Body of pancreas (tissue), 4 donors: Measurements from ENCODE around the gene OSBPL1A. TPM values are rescaled to one million over a fixed set of nuclear protein-coding genes. Genes with fewer than 3 reads are reported as not detected.
A peak's percentile ranks its signal among the peaks of the same experiment; 100 is the strongest.

Source experiments
- ATAC-seq: fragments of 150-250 bp; one replicate; pipeline ENCODE4 v1.9.1; 2016
- DNase-seq, 4 donors: peaks; one replicate each; pipeline ENCODE4 v3.0.0-alpha.2; 2019
- H3K27ac ChIP-seq, 4 donors: fragments of 200-600 bp; sonication (generic); 1 replicate in 3 of 4; 2 replicates in 1 of 4; pipeline versions ENCODE4 v1.5.1 to v1.6.1; 2016 to 2019; ENCODE audit warnings: mild to moderate bottlenecking in 1 of 4, mixed read lengths in 1 of 4, moderate library complexity in 1 of 4
- H3K27me3 ChIP-seq, 2 donors: fragments of 200-600 bp; sonication (generic); one replicate each; pipeline ENCODE4 v1.6.0; 2016; ENCODE audit warnings: mild to moderate bottlenecking in 1 of 2
- H3K36me3 ChIP-seq, 2 donors: fragments of 200-600 bp; sonication (generic); replicated peaks in 1 of 2; 2 replicates each; pipeline ENCODE4 v1.5.1; 2016; ENCODE audit warnings: low read depth in 2 of 2; ENCODE audit not compliant: insufficient read depth in 1 of 2
- H3K4me1 ChIP-seq: fragments of 200-600 bp; sonication (generic); one replicate; pipeline ENCODE4 v1.6.0; 2016
- H3K4me3 ChIP-seq, 2 donors: fragments of 200-600 bp; sonication (generic); 1 replicate in 1 of 2; 2 replicates in 1 of 2; pipeline ENCODE4 v1.5.1; 2016 to 2019
- H3K9me3 ChIP-seq, 3 donors: fragments of 200-600 bp; sonication (generic); 1 replicate in 2 of 3; 2 replicates in 1 of 3; pipeline ENCODE4 v1.5.1; 2016
- POLR2A ChIP-seq, 3 donors: fragments of 450-650 bp; IDR thresholded peaks; one replicate each; pipeline ENCODE4 v1.6.1; 2016; ENCODE audit warnings: antibody characterized with exemption in 3 of 3, mild to moderate bottlenecking in 2 of 3
- WGBS, 2 donors: methylation state at CpG; one replicate each; pipeline ENCODE4 v1.1.5; 2017; 5-methylcytosine and 5-hydroxymethylcytosine counted together
- intact Hi-C: fragments of 100-400 bp; cut with DNase I; formaldehyde crosslinking; loops from one replicate; pipeline ENCODE4 v1.15.1; 2023
- microRNA-seq, 2 donors: library from miRNA; unstranded; fragments of <30 nt; microRNA quantifications; one replicate each; pipeline ENCODE4, GENCODE V29; 2016; ENCODE audit warnings: borderline number of aligned reads in 2 of 2, borderline replicate concordance in 2 of 2
- small RNA-seq: library from RNA; depleted of rRNA; stranded (forward); fragments of <200 nt; gene quantifications from one replicate; pipeline ENCODE3, GENCODE V24; 2016
- total RNA-seq, 2 donors: library from RNA; depleted of rRNA; stranded (reverse); fragments of >200 nt; gene quantifications; one replicate each; pipeline ENCODE4 v1.1.0, GENCODE V29; 2016
- TF ChIP-seq, protein P1 (sequence below), 7 experiments: fragments of 450-650 bp in 4 of 7; fragments of 200-600 bp in 3 of 7; sonication (generic) in 3 of 7; IDR thresholded peaks; one replicate each; pipeline ENCODE4 v1.5.1; 2016 to 2019; ENCODE audit warnings: antibody characterized with exemption in 7 of 7

Gene OSBPL1A
- total RNA-seq, 2 donors from 2014 or later, result 20.5 to 78.4 TPM

DNA sequence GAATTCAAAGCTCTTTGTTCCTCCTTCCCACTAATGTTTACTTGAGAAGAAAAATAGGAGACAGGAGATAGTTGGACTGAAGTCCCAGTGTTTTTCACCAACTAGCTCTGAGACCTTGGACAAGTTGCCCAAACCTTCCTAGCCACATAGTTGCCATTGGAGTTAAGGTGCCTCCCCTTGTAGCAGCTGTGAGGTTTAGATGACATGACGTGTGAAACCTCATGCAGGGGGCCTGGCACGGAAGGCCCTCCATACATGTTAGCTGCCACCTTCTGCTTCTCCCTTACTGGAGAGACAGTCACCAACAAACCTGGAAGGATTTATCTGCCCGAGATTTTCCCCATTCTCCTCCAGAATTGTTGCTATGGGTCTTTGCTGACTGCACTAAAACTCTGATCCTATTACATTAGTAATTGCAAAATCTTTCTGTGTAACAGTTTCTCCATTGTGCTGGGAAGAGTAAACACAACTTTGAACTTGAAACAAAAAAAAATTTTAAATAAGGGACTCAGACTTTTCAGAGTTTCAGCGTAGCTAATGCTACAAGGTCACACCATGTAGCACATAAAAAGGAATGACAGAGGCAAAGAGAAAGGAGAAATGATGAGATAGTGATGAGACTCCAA is 282.6 kb downstream of the OSBPL1A start:
- Histone ChIP-seq H3K9me3 (no peaks in the 10 kb centered on the region), H3K4me3 (no peak overlapping the region), H3K4me1 (peaks cover 48% of the 10 kb centered on the region), H3K27me3 (no peaks in the 10 kb centered on the region), H3K36me3 (no peaks in the 10 kb centered on the region), H3K27ac (peak overlapping the region in 3 of 4 donors; percentile 15 to 87 (median 47))
- intact Hi-C loops, result no loop called here
- TF ChIP-seq, protein P1, sequence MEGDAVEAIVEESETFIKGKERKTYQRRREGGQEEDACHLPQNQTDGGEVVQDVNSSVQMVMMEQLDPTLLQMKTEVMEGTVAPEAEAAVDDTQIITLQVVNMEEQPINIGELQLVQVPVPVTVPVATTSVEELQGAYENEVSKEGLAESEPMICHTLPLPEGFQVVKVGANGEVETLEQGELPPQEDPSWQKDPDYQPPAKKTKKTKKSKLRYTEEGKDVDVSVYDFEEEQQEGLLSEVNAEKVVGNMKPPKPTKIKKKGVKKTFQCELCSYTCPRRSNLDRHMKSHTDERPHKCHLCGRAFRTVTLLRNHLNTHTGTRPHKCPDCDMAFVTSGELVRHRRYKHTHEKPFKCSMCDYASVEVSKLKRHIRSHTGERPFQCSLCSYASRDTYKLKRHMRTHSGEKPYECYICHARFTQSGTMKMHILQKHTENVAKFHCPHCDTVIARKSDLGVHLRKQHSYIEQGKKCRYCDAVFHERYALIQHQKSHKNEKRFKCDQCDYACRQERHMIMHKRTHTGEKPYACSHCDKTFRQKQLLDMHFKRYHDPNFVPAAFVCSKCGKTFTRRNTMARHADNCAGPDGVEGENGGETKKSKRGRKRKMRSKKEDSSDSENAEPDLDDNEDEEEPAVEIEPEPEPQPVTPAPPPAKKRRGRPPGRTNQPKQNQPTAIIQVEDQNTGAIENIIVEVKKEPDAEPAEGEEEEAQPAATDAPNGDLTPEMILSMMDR (IDR thresholded peaks at IDR 0.05), result no peak
- no peak for TF ChIP-seq POLR2A (IDR thresholded peaks at IDR 0.05)
- WGBS, 2 donors, result 55 to 60% methylated on average over 4 of the region's 4 CpGs
- DNase-seq (no peak), ATAC-seq (no peak)

DNA sequence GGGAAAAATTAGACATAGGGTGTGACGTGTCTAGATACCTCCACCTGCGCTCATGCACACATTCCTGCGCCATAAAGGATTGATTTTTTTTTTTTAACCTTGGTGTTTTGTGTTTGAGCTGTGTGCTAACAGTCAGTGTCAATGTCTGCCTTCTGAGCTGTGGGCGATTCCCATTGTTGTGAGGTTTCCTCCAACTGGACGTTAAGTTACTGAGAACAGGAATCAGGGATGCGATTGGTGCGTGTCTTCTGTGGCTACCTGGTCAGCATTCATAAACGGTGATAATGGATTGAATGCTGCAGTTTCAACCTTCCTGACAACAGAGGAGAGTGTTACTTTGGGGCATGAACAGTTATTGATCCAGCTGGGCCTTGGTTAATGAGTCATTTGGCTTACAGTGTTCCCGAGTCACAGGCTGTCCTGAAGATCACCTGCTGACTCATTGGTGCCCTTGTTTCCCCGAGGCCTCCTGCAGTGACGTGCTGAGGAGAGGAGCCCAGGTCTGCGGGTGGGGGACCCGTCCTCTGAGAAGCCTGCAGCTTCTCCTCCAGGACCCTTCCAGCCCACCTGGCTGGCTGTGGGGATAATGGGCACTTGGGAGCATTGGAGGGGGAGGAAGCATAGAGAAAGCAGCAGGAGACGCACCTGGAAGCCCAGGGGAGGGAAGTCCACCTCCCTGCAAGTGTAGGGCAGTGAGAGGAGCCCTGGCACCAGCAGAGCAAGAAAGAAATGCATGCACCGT is 284.6 kb downstream of the OSBPL1A start:
- H3K27ac ChIP-seq, result peak overlapping the region; percentile 85 to 94 (median 86)
- peaks cover 44% of the 10 kb centered on the region for H3K4me1 ChIP-seq
- DNase-seq, result peak; percentile 72 to 90 (median 83)
- 19 to 23% methylated on average over 10 to 15 of the region's 15 CpGs for WGBS, 2 donors
- no peaks in the 10 kb centered on the region for H3K9me3 ChIP-seq
- no peaks in the 10 kb centered on the region for H3K36me3 ChIP-seq
- peak; percentile 96 for ATAC-seq
- TF ChIP-seq, protein P1 (IDR thresholded peaks at IDR 0.05), result no peak
- peak in 2 of 3 donors; percentile 41 to 51 for TF ChIP-seq POLR2A (IDR thresholded peaks at IDR 0.05)
- H3K4me3 ChIP-seq, result no peak overlapping the region
- intact Hi-C loops, result no loop called here
- H3K27me3 ChIP-seq, result no peaks in the 10 kb centered on the region

DNA sequence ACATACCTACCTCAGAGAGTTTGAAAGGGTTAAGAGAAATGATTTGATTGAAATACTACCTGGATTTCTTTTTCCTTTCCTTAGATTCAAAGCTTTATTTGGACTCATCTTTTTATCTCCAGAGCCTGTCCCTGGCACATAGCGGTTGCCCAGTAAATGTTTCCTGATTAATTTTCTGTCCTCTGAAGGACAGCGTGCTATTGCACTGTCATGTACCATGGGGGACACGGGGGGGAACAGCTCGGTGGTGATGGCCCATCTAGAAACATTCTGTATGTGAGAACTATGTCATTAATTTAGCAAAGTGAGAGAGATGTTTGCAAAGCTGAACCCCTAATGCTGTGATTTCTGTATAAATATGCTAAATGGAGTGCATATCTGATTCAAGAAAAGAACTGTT is 285.2 kb downstream of the OSBPL1A start:
- Histone ChIP-seq H3K27ac (peak overlapping the region; percentile 85 to 94 (median 86)), H3K4me1 (peaks cover 44% of the 10 kb centered on the region), H3K4me3 (no peak overlapping the region), H3K36me3 (no peaks in the 10 kb centered on the region), H3K9me3 (no peaks in the 10 kb centered on the region), H3K27me3 (no peaks in the 10 kb centered on the region)
- intact Hi-C loops, result no loop called here
- TF ChIP-seq, protein P1 (IDR thresholded peaks at IDR 0.05), result no peak
- no peak for TF ChIP-seq POLR2A (IDR thresholded peaks at IDR 0.05)
- no peak for ATAC-seq
- WGBS, 2 donors, result 46 to 48% methylated on average over 4 of the region's 4 CpGs
- DNase-seq, result no peak

Small RNAs within 50 kb of the gene (microRNA-seq; reads per million reads assigned to microRNA genes)
- 4.5 to 11.6 reads per million in 2 donors for gene MIR320C2

Small RNAs within 50 kb of the gene (small RNA-seq; reads per million reads assigned to genes)
- gene MIR320C2 (not detected), gene RF00017 (not detected), gene RF00019 (not detected), gene RNA5SP452 (4.0 reads per million, percentile 84 among the genes with 10 or more reads in this experiment), gene RNU5A-6P (not detected), gene RNU6-435P (not detected)

Other genes with a start within 250 kb of the OSBPL1A start
- 10 to 100 TPM in 1 of 2 donors, 1 to 10 TPM in 1; 9.6 to 20.1 TPM for gene IMPACT, start 28.8 kb upstream of the OSBPL1A start, total RNA-seq
- gene HRH4, start 62.8 kb upstream of the OSBPL1A start, total RNA-seq, result not detected